GM21717 (cell line): ENCODE measurements around the gene FXYD3.
"Not testable (repeated sequence)": the region's sequence is repeated elsewhere in the genome, so short reads cannot be mapped to it uniquely, and the experiment has no call there.

Source experiments
- ATAC-seq: cut with Tn5 transposase; IDR thresholded peaks from one replicate; pipeline ENCODE4 v1.9.1; 2021; ENCODE audit warnings: mild to moderate bottlenecking, moderate library complexity; ENCODE audit not compliant: unreplicated experiment

FXYD3 gene

DNA sequence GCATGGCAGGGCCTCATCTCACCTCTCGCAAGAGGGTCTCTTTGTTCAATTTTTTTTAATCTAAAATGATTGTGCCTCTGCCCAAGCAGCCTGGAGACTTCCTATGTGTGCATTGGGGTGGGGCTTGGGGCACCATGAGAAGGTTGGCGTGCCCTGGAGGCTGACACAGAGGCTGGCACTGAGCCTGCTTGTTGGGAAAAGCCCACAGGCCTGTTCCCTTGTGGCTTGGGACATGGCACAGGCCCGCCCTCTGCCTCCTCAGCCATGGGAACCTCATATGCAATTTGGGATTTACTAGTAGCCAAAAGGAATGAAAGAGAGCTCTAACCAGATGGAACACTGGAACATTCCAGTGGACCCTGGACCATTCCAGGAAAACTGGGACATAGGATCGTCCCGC is 8.0 kb downstream of the FXYD3 start:
- ATAC-seq = no peak

DNA sequence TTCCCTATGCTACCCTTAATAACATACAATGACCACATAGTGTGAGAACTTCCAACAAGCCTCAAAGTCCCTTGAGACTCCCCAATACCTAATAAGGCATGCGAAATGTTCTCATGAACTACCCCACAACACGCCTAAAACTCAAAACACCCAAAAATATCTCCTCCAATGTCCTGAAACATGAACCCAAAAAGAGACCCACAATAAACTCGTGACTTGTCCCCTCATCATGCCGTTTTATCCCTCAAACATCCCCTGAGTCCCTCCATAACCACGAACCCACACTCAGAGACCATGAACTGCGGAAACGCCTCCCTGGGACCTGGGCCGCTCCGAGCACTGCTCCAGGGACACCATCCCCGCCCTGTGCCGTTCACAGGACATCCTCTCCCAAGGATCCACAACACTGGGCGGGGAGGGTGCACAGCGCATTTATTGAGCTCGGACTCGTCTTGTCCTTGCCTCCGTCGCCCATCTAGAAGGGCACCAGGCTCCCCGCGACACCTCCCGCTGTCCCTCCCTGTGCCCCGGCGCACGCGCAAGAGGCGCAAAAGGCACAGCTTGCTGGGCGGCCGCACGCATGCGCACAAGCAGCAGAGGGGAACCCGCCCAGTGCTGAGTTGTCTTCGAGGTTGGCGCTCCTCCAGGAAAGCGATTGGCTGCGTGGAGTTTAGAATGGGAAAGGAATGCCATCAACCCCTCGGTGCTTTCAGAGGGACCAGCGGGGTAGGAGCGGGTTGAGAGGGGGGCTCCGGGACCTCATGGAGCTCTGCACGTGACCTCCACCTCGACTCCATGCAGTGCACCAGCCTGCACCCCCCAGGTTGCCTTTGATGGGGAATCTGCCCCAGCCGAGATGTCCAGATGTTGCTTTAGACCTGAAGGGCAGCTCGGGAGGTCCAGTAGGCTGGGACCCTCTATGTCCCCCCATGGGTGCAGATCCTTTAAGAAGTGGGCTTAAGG is 8.8 kb downstream of the FXYD3 start:
- ATAC-seq = no peak

GRCh38 chr19:35125270-35125717 is 9.7 kb downstream of the FXYD3 start:
- ATAC-seq = no peak

DNA sequence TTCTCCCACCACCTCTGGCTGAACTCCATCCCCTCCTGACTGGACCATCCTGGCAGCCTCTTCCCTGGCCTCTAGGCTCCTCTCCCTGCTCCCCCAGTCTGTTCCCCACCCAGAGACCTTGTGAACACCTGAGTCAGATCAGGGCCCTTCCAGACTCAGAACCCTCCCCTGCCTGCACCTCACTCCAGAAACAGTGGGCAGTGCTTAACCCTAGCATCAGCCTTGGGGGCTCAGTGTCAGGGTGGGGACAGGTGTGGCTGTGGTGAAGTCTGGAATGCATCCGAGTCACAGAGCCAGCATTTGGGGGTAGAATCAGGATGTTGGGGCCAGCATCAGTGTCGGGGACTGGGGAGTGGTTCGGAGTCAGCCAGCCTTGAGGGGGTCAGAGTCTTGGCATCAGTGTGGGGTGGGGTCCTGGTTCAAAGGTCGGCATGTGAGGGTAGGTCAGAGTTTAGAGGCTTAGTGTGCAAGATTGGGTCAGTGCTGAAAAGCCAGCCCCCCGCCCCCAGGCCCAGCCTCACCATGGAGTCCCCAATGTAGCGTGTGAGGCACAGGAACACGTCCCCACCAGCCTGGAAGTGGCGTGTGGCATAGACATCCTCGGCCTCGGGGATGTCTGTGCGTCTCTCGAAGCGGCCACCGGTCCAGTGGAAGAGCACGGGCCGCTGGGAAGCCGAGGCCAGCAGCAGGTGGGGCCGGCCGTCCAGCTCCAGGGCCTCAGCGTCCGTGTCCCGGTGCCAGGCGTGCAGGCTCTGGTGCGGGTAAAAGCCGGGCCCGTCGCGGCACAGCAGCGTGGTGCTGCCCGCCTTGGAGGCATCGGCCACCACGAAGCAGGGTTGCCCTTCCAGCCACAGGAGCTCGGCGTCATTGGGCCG is 10.4 kb downstream of the FXYD3 start:
- ATAC-seq = no peak

GRCh38 chr19:35126624-35126959 is 11.0 kb downstream of the FXYD3 start:
- ATAC-seq = no peak

GRCh38 chr19:35127871-35128270 is 12.2 kb downstream of the FXYD3 start:
- no peak for ATAC-seq

DNA sequence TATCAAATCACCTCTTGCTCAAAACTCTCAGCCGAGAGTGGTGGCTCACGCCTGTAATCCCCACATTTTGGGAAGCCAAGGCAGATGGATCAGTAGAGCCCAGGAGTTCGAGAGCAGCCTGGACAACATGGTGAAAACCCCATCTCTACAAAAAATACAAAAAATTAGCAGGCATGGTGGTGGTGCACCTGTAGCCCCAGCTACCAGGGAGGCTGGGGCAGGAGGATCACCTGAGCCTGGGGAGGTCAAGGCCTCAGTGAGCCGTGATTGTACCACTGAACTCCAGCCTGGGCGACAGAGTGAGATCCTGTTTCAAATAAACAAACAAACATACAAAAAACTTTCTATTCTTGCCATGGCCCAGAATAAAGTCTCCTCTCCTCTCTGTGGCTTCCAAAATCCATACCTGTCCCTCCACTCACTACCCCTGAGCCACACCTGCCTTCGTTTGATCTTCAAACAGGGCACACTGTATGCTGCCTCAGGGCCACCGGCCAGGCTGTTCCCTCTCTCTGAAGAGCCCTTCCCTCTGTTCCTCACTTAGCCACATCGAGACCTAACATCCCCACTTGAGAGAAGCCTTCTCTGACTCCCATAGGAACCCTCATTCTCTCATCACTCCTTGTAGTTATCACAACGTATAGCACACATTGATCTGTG is 12.9 kb downstream of the FXYD3 start:
- no peak for ATAC-seq

- ATAC-seq = not testable (repeated sequence)
Measured at GRCh38 chr19:35129724-35130274, 14.2 kb downstream of the FXYD3 start.

GRCh38 chr19:35130761-35131720 is 15.4 kb downstream of the FXYD3 start:
- ATAC-seq = no peak

- ATAC-seq = no peak
Measured at GRCh38 chr19:35132254-35132653, 16.6 kb downstream of the FXYD3 start.

GRCh38 chr19:35133826-35134225 is 18.2 kb downstream of the FXYD3 start:
- ATAC-seq = no peak

DNA sequence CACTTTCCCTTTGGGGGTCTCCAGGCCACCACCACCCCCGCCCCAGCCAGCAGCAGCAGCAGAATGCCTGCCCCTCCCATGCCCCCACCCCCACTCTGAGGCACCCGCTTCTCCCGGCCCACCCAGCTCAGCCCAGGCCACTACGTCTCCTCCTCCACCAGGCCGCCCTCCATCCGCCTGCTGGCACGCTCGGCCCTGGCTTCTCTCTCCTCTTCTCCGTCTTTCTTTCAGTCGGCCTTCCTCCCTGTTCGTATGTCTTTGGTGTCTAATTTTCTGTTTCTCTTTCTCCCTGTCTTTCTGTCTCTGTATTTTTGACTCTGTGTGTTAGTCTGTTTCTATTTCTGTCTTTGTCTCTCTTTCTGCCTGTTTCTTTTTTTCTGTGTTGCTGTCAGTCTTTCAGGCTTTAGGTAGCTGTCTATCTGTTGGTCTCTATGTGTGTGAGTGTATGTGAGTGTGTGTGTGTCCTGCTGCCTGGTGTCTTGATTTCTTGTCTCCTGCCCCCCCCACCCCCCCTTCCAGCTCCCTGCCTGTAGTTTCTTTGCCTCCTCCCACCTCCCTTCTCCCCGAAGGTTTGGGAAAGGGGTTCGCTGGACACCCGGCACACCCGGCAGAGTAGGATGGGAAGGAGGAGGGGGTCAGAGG is 19.1 kb downstream of the FXYD3 start, which contains the start of gene LGI4:
TSS of gene LGI4 (minus strand) at position 459 of the 642 bp plus-strand sequence. CDS start at position 80, 379 bp downstream.
- no peak for ATAC-seq

DNA sequence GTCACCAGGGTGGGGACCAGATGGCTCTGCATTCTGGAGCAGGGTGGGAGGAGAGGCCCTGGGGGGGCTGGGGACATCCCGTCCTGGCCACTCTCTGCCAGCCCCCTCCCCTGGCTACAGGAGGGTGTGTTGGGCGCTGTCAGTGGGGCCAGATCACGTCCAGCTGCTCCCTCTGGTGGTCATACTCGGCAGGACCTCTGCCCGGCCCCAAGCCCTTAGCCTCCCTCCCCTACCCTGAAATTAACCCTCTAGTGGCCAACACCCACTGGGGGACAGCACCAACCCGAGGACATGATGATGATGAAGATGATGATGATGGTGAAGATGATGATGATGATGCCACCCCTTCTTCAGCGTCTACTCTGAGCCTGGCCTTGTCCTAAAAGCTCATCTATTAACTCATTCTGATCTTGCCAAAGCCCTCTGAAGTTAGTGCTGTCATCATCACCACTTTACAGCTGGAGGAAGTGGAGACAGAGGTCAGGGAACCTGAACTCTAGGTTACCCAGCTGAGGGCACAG is 19.8 kb downstream of the FXYD3 start:
- no peak for ATAC-seq

DNA sequence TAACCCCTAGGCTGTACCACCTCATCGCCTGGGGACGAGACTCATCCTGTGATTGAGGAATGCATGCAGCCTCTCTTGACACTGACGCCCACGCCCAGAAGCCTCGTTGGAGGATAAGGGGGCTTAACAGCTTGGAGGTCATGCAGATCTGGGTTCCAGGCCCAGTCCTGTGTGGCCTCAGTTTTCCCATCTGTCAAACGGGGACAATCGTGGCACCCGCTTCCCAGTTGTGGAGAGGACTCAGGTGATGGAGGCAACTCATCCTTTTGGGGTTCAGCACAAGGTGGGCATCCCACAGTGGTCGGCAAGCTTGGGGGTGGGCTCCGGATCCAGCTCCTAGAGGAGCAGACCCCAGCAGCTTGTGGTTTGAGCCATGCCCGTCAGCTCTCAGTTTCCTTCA is 20.6 kb downstream of the FXYD3 start:
- ATAC-seq = no peak

GRCh38 chr19:35136977-35137702 is 21.5 kb downstream of the FXYD3 start:
- ATAC-seq = no peak

DNA sequence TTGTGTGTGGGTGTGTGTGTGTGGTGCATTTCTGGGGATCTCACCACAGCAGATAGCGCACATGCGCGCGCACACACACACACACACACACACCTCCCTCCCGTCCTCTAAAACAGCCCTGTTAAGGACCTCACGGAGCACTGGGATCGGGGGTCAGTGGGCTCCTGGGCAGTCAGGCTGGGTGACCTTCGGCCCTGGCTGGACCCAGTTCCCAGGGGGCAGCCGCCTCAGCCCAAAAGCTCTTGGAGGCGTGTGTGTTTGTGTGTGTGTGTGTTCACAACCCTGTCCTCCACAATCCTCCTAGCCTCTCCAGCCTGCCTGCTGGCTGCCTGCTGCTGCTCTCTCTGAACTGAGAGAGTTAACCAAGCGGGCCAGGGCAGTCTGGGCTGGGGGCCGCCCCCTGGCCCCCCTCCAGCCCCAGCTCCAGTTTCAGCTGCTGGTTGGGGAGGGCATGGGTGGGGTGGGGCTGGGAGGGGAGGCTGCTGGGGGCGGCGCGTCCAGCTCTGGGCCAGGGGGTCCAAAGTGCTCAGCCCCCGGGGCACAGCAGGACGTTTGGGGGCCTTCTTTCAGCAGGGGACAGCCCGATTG is 22.8 kb downstream of the FXYD3 start, which contains the start of gene FXYD1:
TSS of gene FXYD1 (plus strand) at position 520 of the 588 bp plus-strand sequence. CDS start 1,256 bp downstream, outside the sequence.
- ATAC-seq = no peak

- no peak for ATAC-seq
Measured at GRCh38 chr19:35140207-35140961, 24.8 kb downstream of the FXYD3 start.
